ENCODE measurements around the gene FAM228B.
"Not testable (repeated sequence)": the region's sequence is repeated elsewhere in the genome, so short reads cannot be mapped to it uniquely, and the experiment has no call there.

Gene FAM228B

GRCh38 chr2:24123195-24123921 is at the start of gene FAM228B, which contains the start of gene PFN4:
Gene FAM228B (plus strand): TSS chr2:24123469. CDS start chr2:24124362, 893 bp downstream.
Gene PFN4 (minus strand): TSS chr2:24123334. CDS start chr2:24122535, 799 bp downstream.
- peak; percentile 39 for DNase-seq

GRCh38 chr2:24073816-24074215 is 49.5 kb upstream of the FAM228B start:
- no peak for DNase-seq

GRCh38 chr2:24075259-24075658 is 48.0 kb upstream of the FAM228B start:
- DNase-seq: no peak

- DNase-seq: peak; percentile 97
Measured at GRCh38 chr2:24075915-24076848, 47.1 kb upstream of the FAM228B start, which contains the start of gene SF3B6. Gene SF3B6 (minus strand): TSS chr2:24076326. CDS start chr2:24076229, 97 bp downstream.

GRCh38 chr2:24076849-24077534 is 46.3 kb upstream of the FAM228B start:
- no peak for DNase-seq

DNA sequence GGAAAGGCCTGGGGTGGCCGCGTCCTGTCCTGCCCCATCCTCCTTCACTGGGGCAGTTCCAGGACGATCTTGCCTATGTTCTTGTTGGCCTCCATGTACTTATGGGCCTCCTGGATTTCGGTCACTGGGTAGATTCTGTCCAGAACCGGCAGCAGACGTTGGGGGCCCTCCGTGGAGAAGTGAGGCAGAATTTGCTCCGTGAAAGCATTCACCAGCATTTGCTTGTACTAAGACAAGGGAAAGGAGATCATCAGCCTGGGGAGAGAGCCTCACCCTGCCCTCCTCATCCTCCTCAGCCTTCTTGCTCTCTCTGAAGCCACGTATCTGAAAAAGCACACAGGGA is 45.8 kb upstream of the FAM228B start:
- DNase-seq: no peak

GRCh38 chr2:24077879-24078278 is 45.4 kb upstream of the FAM228B start:
- no peak for DNase-seq

DNA sequence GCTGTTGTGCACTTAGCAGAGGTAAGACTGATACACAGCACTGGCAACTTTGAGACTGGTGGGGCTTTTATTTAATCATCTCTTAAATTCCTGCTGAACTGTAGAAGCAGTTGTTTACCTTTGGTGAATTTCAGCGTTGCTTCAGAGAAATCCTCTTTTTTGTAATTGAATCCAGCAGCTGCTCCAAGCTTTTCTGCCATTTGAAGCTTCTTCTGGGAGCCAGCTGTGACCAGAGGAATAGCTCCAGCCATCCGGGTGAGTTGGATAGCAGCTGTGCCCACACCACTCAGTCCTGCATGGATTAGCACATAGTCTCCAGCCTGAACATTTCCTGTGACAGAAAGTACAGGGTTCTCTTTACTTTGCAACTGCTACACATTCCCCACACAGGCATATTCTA is 42.6 kb upstream of the FAM228B start:
- no peak for DNase-seq

DNA sequence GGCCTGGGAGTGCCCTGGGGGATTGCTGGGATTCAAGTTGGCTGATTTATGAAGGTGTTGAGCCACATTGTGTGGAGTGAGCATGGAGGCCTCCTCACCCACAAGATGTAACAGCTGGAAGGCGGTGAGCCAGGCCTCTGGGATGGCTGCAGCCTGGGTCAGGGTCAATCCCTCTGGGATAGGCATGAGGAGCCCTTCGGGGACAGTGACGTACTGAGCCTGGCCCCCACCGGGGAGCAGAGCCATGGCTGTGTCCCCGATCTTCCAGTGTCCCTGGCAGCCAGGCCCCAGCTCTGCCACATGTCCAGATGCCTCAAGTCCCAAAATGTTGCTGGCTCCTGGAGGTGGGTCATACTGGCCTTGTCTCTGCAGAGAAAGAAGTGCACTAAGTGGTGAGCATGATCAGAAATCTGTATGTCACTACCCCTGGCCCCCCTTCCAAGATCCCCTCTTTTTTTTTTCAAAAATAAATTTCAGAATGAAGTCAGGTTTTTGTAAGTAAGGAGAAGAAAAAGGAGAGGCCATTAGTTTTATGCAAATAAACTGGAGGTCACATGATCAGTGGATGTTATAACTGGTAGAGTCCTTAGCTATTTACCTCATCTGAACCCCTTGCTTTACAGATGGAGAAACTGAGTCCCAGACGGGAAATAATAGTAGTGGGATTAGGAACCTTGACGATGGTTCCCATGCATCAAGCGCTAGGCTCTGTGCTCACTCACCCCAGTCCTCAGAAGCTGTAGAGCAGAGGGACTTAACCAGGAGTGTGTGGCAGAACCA is 40.3 kb upstream of the FAM228B start:
- no peak for DNase-seq

- peak; percentile 48 for DNase-seq
Measured at GRCh38 chr2:24083567-24084385, 39.5 kb upstream of the FAM228B start.

GRCh38 chr2:24084386-24085199 is 38.7 kb upstream of the FAM228B start, which contains the start of gene TP53I3:
Gene TP53I3 (minus strand): TSS chr2:24084834. CDS start chr2:24084326, 508 bp downstream.
- DNase-seq: peak; percentile 64

GRCh38 chr2:24085200-24085489 is 38.1 kb upstream of the FAM228B start:
- no peak for DNase-seq

- DNase-seq: no peak
Measured at GRCh38 chr2:24086241-24086640, 37.0 kb upstream of the FAM228B start.

DNA sequence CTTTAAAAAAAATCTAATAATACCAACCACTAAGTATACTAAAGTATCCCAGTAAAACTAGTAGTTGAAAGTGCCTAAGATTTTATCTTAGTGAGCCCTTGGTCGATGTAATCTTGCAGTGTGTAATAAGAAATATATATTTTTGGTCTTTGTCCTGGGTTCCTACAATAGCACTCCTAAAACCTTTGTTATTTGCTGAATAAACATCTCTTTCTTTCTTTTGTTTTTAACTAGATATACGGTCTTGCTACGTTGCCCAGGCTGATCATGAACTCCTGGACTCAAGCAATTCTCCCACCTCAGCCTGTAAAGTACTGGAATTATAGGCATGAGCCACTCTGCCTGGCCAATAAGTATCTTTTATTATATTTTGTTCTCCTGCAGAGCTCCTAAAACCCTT is 36.2 kb upstream of the FAM228B start:
- DNase-seq: no peak

DNA sequence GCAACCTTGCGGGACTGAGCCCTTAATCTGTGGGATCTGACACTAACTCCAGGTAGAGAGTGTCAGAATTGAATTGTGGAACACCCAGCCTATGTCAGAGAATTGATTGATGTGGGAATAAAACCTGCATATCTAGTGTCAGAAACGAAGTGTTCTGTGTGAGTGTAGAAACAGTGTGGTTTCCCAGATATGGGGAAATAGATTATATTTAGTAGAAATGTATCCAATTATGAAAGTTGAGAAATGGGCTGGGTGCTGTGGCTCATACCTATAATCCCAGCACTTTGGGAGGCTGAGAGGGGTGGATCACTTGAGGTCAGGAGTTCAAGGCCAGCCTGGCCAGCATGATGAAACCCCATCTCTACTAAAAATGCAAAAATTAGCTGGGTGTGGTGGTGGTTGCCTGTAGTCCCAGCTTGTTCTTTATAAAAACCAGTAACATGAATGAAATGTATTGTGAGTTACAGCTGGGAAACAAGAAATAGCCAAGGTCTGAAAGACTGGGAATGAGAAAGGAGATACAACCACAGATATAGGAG is 34.4 kb upstream of the FAM228B start:
- no peak for DNase-seq

GRCh38 chr2:24093270-24093669 is 30.0 kb upstream of the FAM228B start:
- DNase-seq: not testable (repeated sequence)

GRCh38 chr2:24095171-24095677 is 28.0 kb upstream of the FAM228B start:
- DNase-seq: not testable (repeated sequence)

DNA sequence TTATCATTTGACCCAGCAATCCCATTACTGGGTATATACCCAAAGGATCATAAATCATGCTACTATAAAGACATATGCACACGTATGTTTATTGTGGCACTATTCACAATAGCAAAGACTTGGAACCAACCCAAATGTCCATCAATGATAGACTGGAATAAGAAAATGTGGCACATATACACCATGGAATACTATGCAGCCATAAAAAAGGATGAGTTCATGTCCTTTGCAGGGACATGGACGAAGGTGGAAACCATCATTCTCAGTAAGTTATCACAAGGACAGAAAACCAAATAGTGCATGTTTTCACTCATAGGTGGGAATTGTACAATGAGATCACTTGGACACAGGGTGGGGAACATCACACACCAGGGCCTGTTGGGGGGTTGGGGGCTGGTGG is 22.5 kb upstream of the FAM228B start:
- DNase-seq: not testable (repeated sequence)

DNA sequence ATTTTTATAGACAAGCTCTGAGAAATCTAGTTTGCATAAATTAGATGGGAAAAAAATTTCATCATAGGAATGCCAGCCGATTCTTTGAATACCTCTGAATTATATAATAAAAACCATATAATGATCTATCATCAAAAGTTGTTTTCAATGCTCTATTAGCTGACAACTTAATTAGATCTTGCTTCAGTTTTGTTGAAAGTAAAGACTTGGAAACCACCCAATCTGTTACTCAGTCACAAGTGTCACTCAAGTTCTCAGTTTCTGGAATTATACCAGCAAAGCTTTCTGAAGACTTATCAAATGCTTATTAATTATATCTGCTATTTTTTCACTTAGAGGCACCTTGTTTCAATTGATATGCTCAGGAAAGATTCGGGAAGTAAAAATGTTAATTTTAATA is 21.3 kb upstream of the FAM228B start:
- DNase-seq: no peak

- no peak for DNase-seq
Measured at GRCh38 chr2:24102677-24103076, 20.6 kb upstream of the FAM228B start.

Measured in NCI-H2081 treated with DMSO at 0.1 percent for 48 hours (cell line).